ELR (cell line): ENCODE results near the gene FARP1.

Source experiments
- DNase-seq: peaks from one replicate; pipeline ENCODE4 v3.0.0-alpha.2; 2015; ENCODE audit warnings: low read depth

Gene FARP1

GRCh38 chr13:98429081-98429480 lies 286.2 kb downstream of the FARP1 start:
- DNase-seq: no peak

GRCh38 chr13:98429531-98429930 lies 286.6 kb downstream of the FARP1 start:
- no peak for DNase-seq

GRCh38 chr13:98429977-98430736 lies 287.3 kb downstream of the FARP1 start:
- DNase-seq: no peak

GRCh38 chr13:98432638-98433037 lies 289.7 kb downstream of the FARP1 start:
- DNase-seq: no peak

GRCh38 chr13:98433654-98434053 lies 290.8 kb downstream of the FARP1 start:
- DNase-seq: no peak

- no peak for DNase-seq
Observed at GRCh38 chr13:98434060-98434459, 291.2 kb downstream of the FARP1 start.

GRCh38 chr13:98435376-98435775 lies 292.5 kb downstream of the FARP1 start:
- no peak for DNase-seq

GRCh38 chr13:98436233-98436910 lies 293.5 kb downstream of the FARP1 start:
- no peak for DNase-seq

GRCh38 chr13:98438246-98439125 lies 295.6 kb downstream of the FARP1 start:
- DNase-seq: no peak

- DNase-seq: no peak
Observed at GRCh38 chr13:98439126-98439828, 296.4 kb downstream of the FARP1 start.

- no peak for DNase-seq
Observed at GRCh38 chr13:98439896-98440295, 297.0 kb downstream of the FARP1 start.

- DNase-seq: no peak
Observed at GRCh38 chr13:98440390-98441055, 297.6 kb downstream of the FARP1 start.

GRCh38 chr13:98441056-98441676 lies 298.3 kb downstream of the FARP1 start:
- DNase-seq: no peak

- DNase-seq: no peak
Observed at GRCh38 chr13:98442391-98443230, 299.7 kb downstream of the FARP1 start.

- peak; percentile 96 for DNase-seq
Observed at GRCh38 chr13:98443329-98443728, 300.4 kb downstream of the FARP1 start.

- DNase-seq: no peak
Observed at GRCh38 chr13:98443800-98444325, 301.0 kb downstream of the FARP1 start.

- no peak for DNase-seq
Observed at GRCh38 chr13:98444381-98444780, 301.5 kb downstream of the FARP1 start.

- peak; percentile 79 for DNase-seq
Observed at GRCh38 chr13:98445340-98446233, 302.7 kb downstream of the FARP1 start.

- no peak for DNase-seq
Observed at GRCh38 chr13:98446234-98446621, 303.3 kb downstream of the FARP1 start.
